Caco-2 (cell line): Measurements from ENCODE around the gene EFL1. TPM values are rescaled to one million over a fixed set of nuclear protein-coding genes. Genes with fewer than 3 reads are reported as not detected.
"Not testable (repeated sequence)": the region's sequence is repeated elsewhere in the genome, so short reads cannot be mapped to it uniquely, and the experiment has no call there.

Experiments
- BruUV-seq: library from RNA; stranded (reverse); fragments of 400-500 nt; replicated peaks from 2 replicates; lab custom pipeline; 2021; lab: Mats Ljungman, UMichigan
- CTCF ChIA-PET: fragments of 300-600 bp; sonication (Branson Sonifier 250); formaldehyde crosslinking; loops from one replicate; lab custom pipeline; 2022; ENCODE audit warnings: antibody characterized with exemption; lab: Charles Lee
- POLR2A ChIA-PET: fragments of 300-600 bp; sonication (Branson Sonifier 250); formaldehyde crosslinking; loops from one replicate; lab custom pipeline; 2022; ENCODE audit warnings: antibody characterized with exemption; lab: Charles Lee
- DNase-seq, 2 experiments: peaks; one replicate each; pipeline versions ENCODE4 v3.0.0 to v3.0.0-alpha.2; 2020 to 2022
- H3K27me3 ChIP-seq: replicated peaks from 2 replicates; pipeline ENCODE4 v1.6.0; 2011; ENCODE audit warnings: low read length; ENCODE audit not compliant: control insufficient read depth, insufficient read depth
- H3K36me3 ChIP-seq: 2 replicates; pipeline ENCODE4 v1.5.1; 2011; ENCODE audit warnings: low read length; ENCODE audit not compliant: control insufficient read depth, insufficient read depth
- H3K4me1 ChIP-seq: fragments of 250-450 bp; sonication (Bioruptor Pico); 2 replicates; pipeline ENCODE4 v1.5.1; 2020; ENCODE audit warnings: mild to moderate bottlenecking
- H3K4me3 ChIP-seq: 2 replicates; pipeline ENCODE4 v1.5.1; 2011; ENCODE audit warnings: low read depth, mild to moderate bottlenecking, control low read depth, low read length
- H3K9me3 ChIP-seq: fragments of 250-450 bp; sonication (Bioruptor Pico); 2 replicates; pipeline ENCODE4 v1.5.1; 2020; ENCODE audit warnings: mild to moderate bottlenecking, moderate library complexity
- H3K27ac Mint-ChIP-seq: one replicate; pipeline ENCODE4 v1.8.0; 2022; ENCODE audit warnings: mixed read lengths; ENCODE audit not compliant: unreplicated experiment
- H3K27me3 Mint-ChIP-seq: one replicate; pipeline ENCODE4 v1.8.0; 2022; ENCODE audit warnings: mixed read lengths; ENCODE audit not compliant: insufficient read depth, unreplicated experiment
- H3K36me3 Mint-ChIP-seq: one replicate; pipeline ENCODE4 v1.8.0; 2022; ENCODE audit warnings: mild to moderate bottlenecking, mixed read lengths; ENCODE audit not compliant: insufficient read depth, unreplicated experiment
- H3K4me1 Mint-ChIP-seq: one replicate; pipeline ENCODE4 v1.8.0; 2022; ENCODE audit warnings: low read depth, mixed read lengths; ENCODE audit not compliant: unreplicated experiment
- H3K4me3 Mint-ChIP-seq: one replicate; pipeline ENCODE4 v1.8.0; 2022; ENCODE audit warnings: mild to moderate bottlenecking, moderate library complexity, mixed read lengths; ENCODE audit not compliant: unreplicated experiment
- H3K9me3 Mint-ChIP-seq: one replicate; pipeline ENCODE4 v1.8.0; 2022; ENCODE audit warnings: mixed read lengths; ENCODE audit not compliant: unreplicated experiment
- CTCF ChIP-seq, 2 experiments: fragments of 200-600 bp in 1 of 2; IDR thresholded peaks; 1 replicate in 1 of 2; 2 replicates in 1 of 2; pipeline versions ENCODE4 v1.5.1 to v1.8.0; 2011 to 2022; ENCODE audit warnings: antibody characterized with exemption in 1 of 2, control low read depth in 1 of 2, inconsistent platforms in 1 of 2, low read depth in 1 of 2, low read length in 1 of 2, mild to moderate bottlenecking in 1 of 2, moderate library complexity in 1 of 2; ENCODE audit not compliant: insufficient read depth in 1 of 2, severe bottlenecking in 1 of 2, unreplicated experiment in 1 of 2
- intact Hi-C: fragments of 100-400 bp; cut with micrococcal nuclease; formaldehyde crosslinking; loops from one replicate; pipeline ENCODE4 v1.10.0; 2022; ENCODE audit not compliant: unreplicated experiment
- total RNA-seq: library from RNA; stranded (reverse); gene quantifications from 2 replicates; pipeline ENCODE4 v1.2.3, GENCODE V29; 2022

The EFL1 gene
- total RNA-seq, 1 experiment from 2014 or later, result 10.3 TPM

DNA sequence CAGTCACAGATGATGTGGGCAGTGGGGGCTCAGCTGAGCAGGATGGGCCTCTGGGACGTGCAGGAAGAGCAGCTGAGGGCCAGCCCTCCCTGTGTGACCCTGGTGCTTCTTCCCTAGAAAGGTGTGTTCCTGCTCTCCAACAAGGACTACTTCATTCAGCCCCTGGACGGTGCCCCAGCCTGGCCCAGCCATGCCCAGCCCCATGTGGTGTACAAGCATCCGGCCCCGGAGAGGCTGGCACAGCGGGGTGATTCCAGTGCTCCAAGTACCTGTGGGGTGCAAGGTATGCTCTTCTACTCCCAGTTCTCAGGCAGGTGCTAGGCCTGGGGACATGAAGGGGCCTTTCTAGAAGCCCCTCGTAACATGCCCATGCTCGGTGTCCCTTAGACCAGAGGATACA lies 38.3 kb upstream of the EFL1 start:
- Mint-ChIP-seq H3K4me1 (no peaks in the 10 kb centered on the region), H3K36me3 (no peaks in the 10 kb centered on the region), H3K9me3 (no peaks in the 10 kb centered on the region), H3K27me3 (no peaks in the 10 kb centered on the region), H3K27ac (no peak overlapping the region), H3K4me3 (no peak overlapping the region)
- Histone ChIP-seq H3K36me3 (no peaks in the 10 kb centered on the region), H3K9me3 (no peaks in the 10 kb centered on the region), H3K4me1 (no peaks in the 10 kb centered on the region), H3K27me3 (no peaks in the 10 kb centered on the region), H3K4me3 (no peak overlapping the region)
- TF ChIP-seq CTCF (IDR thresholded peaks at IDR 0.05; ENCODE audit: insufficient read depth in 1 of 2, low read depth in 1 of 2, low read length in 1 of 2, severe bottlenecking in 1 of 2, unreplicated experiment in 1 of 2), result no peak
- ChIA-PET POLR2A (no interaction called here), CTCF (no interaction called here)
- DNase-seq, result no peak
- BruUV-seq, result no TSS peak
- intact Hi-C loops, result no loop called here

DNA sequence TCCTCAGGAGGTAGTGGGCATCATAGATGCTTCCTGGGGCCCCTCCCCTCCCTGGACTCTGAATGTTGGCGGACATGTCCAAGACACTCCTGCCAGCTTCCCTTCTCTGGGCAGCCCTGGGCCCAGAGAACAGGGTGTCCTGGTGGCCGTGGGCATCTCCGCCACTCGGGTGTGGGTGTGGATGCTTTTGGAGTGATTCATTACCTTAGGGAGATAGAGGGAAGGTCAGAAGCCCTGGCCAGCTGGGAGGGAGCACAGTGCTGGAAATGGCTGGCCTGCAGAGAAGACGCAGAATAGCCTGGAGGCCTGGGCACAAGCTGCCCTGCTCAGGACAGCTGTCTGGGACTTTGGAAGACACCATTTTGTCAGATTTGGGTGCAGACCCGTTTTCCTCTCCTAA lies 37.8 kb upstream of the EFL1 start:
- DNase-seq, H3K27me3 ChIP-seq, intact Hi-C loops, H3K36me3 Mint-ChIP-seq, POLR2A ChIA-PET, H3K4me3 Mint-ChIP-seq, CTCF ChIA-PET, H3K36me3 ChIP-seq, H3K4me1 Mint-ChIP-seq, H3K4me1 ChIP-seq, H3K27ac Mint-ChIP-seq, H3K9me3 Mint-ChIP-seq, H3K4me3 ChIP-seq, BruUV-seq, H3K27me3 Mint-ChIP-seq, H3K9me3 ChIP-seq: not testable (repeated sequence)

DNA sequence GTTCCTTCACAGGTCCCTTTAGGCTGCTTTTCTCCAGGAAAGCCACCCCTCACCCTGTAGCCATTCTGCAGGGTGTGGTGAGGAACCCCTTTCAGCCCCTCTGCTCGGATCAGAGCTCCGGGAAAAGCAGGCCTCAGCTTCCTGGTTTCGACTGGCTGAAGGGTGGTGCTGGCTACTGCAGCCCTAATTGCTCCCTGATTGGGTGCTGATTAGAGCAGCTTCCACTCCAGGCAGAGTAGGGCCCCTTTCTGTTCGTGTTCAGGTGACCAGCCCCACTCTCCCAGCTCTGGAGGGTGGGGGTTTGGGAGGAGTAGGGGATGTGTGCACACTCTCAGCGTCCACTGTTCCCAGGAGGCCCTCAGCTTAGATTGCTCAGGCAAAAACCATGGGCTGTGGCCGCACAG lies 37.0 kb upstream of the EFL1 start:
- CTCF ChIA-PET, BruUV-seq, POLR2A ChIA-PET: not testable (repeated sequence)

DNA sequence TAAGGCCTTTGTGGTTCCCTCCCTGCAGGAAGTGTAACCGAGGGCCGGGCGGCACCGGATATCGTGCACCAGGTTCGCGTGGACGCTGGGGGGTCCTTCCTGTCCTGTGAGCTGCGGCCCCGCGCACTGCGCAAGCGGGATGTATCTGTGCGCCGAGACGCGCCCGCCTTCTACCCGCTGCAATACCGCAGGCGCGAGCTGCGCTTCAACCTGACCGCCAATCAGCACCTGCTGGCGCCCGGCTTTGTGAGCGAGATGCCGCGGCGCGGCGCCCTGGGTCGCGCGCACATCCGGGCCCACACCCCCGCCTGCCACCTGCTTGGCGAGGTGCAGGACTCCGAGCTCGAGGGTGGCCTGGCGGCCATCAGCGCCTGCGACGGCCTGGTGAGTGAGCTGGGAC lies 36.0 kb upstream of the EFL1 start:
- Mint-ChIP-seq H3K27ac (no peak overlapping the region), H3K9me3 (no peaks in the 10 kb centered on the region), H3K27me3 (no peaks in the 10 kb centered on the region), H3K4me3 (no peak overlapping the region), H3K4me1 (no peaks in the 10 kb centered on the region), H3K36me3 (no peaks in the 10 kb centered on the region)
- H3K36me3 ChIP-seq, result no peaks in the 10 kb centered on the region
- BruUV-seq, result no TSS peak
- no peaks in the 10 kb centered on the region for H3K27me3 ChIP-seq
- no peak overlapping the region for H3K4me3 ChIP-seq
- no peak for DNase-seq
- POLR2A ChIA-PET, result no interaction called here
- CTCF ChIA-PET, result no interaction called here
- H3K4me1 ChIP-seq, result no peaks in the 10 kb centered on the region
- no peak for TF ChIP-seq CTCF (IDR thresholded peaks at IDR 0.05; ENCODE audit: insufficient read depth in 1 of 2, low read depth in 1 of 2, low read length in 1 of 2, severe bottlenecking in 1 of 2, unreplicated experiment in 1 of 2)
- H3K9me3 ChIP-seq, result no peaks in the 10 kb centered on the region
- intact Hi-C loops, result no loop called here

More for the DNA sequence above, 37.0 kb upstream of the EFL1 start:
- H3K36me3 ChIP-seq, H3K4me1 Mint-ChIP-seq, intact Hi-C loops, H3K27ac Mint-ChIP-seq, H3K9me3 Mint-ChIP-seq, H3K4me3 ChIP-seq, H3K9me3 ChIP-seq, H3K4me1 ChIP-seq, H3K27me3 ChIP-seq, H3K36me3 Mint-ChIP-seq, H3K27me3 Mint-ChIP-seq, DNase-seq, H3K4me3 Mint-ChIP-seq: not testable (repeated sequence)
